Liver (tissue), 9 donors: Measurements from ENCODE around the gene FSTL1. TPM values are rescaled to one million over a fixed set of nuclear protein-coding genes. Genes with fewer than 3 reads are reported as not detected.

Experiments used
- DNase-seq: peaks from one replicate; pipeline ENCODE4 v3.0.0-alpha.2; 2017; ENCODE audit warnings: low spot score
- H3K27ac ChIP-seq, 2 donors: one replicate each; pipeline ENCODE4 v1.7.0; 2013; ENCODE audit warnings: inconsistent platforms in 2 of 2, low read length in 2 of 2, control low read depth in 1 of 2, low read depth in 1 of 2, mild to moderate bottlenecking in 1 of 2
- H3K27me3 ChIP-seq, 4 donors: one replicate each; pipeline versions ENCODE4 v1.6.1 to v1.7.0; 2013; ENCODE audit warnings: low read length in 3 of 4, inconsistent platforms in 1 of 4, mild to moderate bottlenecking in 1 of 4, moderate library complexity in 1 of 4; ENCODE audit not compliant: control insufficient read depth in 4 of 4, insufficient read depth in 4 of 4
- H3K36me3 ChIP-seq, 4 donors: one replicate each; pipeline versions ENCODE4 v1.6.1 to v1.7.0; 2013; ENCODE audit warnings: low read length in 3 of 4, mild to moderate bottlenecking in 3 of 4, low read depth in 1 of 4, moderate library complexity in 1 of 4; ENCODE audit not compliant: control insufficient read depth in 4 of 4, insufficient read depth in 3 of 4
- H3K4me1 ChIP-seq, 4 donors: one replicate each; pipeline versions ENCODE4 v1.6.1 to v1.7.0; 2013; ENCODE audit warnings: low read length in 3 of 4, mild to moderate bottlenecking in 3 of 4, moderate library complexity in 1 of 4; ENCODE audit not compliant: control insufficient read depth in 4 of 4, insufficient read depth in 4 of 4
- H3K4me3 ChIP-seq, 3 donors: one replicate each; pipeline versions ENCODE4 v1.6.1 to v1.7.0; 2013; ENCODE audit warnings: low read length in 3 of 3, control low read depth in 1 of 3, low read depth in 1 of 3, mild to moderate bottlenecking in 1 of 3
- H3K9ac ChIP-seq, 2 donors: one replicate each; pipeline ENCODE4 v1.7.0; 2013; ENCODE audit warnings: low read length in 2 of 2, mild to moderate bottlenecking in 2 of 2, moderate library complexity in 2 of 2, control low read depth in 1 of 2, low read depth in 1 of 2
- H3K9me3 ChIP-seq, 4 donors: one replicate each; pipeline versions ENCODE4 v1.6.1 to v1.7.0; 2013; ENCODE audit warnings: low read length in 3 of 4; ENCODE audit not compliant: control insufficient read depth in 4 of 4
- ATF3 ChIP-seq: IDR thresholded peaks from 2 replicates; pipeline ENCODE4 v1.6.1; 2016; ENCODE audit warnings: antibody characterized with exemption
- FOXA1 ChIP-seq: IDR thresholded peaks from 2 replicates; pipeline ENCODE4 v1.6.1; 2016; ENCODE audit warnings: antibody characterized with exemption
- FOXA2 ChIP-seq: IDR thresholded peaks from 2 replicates; pipeline ENCODE4 v1.6.1; 2016; ENCODE audit warnings: antibody characterized with exemption
- MAX ChIP-seq: IDR thresholded peaks from 2 replicates; pipeline ENCODE4 v1.6.1; 2016; ENCODE audit warnings: antibody characterized with exemption
- NR2F2 ChIP-seq: IDR thresholded peaks from 2 replicates; pipeline ENCODE4 v1.6.1; 2016; ENCODE audit warnings: antibody characterized with exemption
- REST ChIP-seq: IDR thresholded peaks from 2 replicates; pipeline ENCODE4 v1.6.1; 2016; ENCODE audit warnings: antibody characterized with exemption, mild to moderate bottlenecking
- WGBS: extraction: QIAGEN DNeasy Blood & Tissue Kit; methylation state at CpG from one replicate; pipeline ENCODE4 v1.1.7; 2013; 5-methylcytosine and 5-hydroxymethylcytosine counted together
- polyA plus RNA-seq, 2 donors: library from polyadenylated mRNA; stranded (reverse) in 1 of 2; unstranded in 1 of 2; fragments of 200-250 nt in 1 of 2; fragments of >200 nt in 1 of 2; fragmentation: Nextera tagmentation in 1 of 2; extraction: Ambion mirVana in 1 of 2; gene quantifications; one replicate each; pipeline versions ENCODE4 v1.2.1 to v1.2.3, GENCODE V29; 2013 to 2015
- total RNA-seq, 2 donors: library from RNA; depleted of rRNA; stranded (reverse); fragments of >200 nt; gene quantifications; one replicate each; pipeline ENCODE4 v1.2.3, GENCODE V29; 2014
- donor health status: healthy.
- donor health status: healthy.
- donor health status: healthy.
- donor health status: healthy.
- donor health status: healthy.

FSTL1 gene
- total and polyA plus RNA-seq, 4 donors = 9.6 to 67.5 (median 24.6) TPM

- no peak for TF ChIP-seq REST
These were observed 19.1 kb upstream of the FSTL1 start (continued) for GRCh38 chr3:120469882-120470301.

- H3K9ac ChIP-seq = no peak overlapping the region
- no peak overlapping the region for H3K4me3 ChIP-seq
- no peaks in the 10 kb centered on the region for H3K4me1 ChIP-seq
- DNase-seq = no peak
- no peak overlapping the region for H3K27ac ChIP-seq
- TF ChIP-seq REST (no peak), NR2F2 (no peak), FOXA2 (no peak)
- H3K27me3 ChIP-seq = no peaks in the 10 kb centered on the region
- no peaks in the 10 kb centered on the region for H3K9me3 ChIP-seq
- 94% methylated on average over 3 of the region's 3 CpGs for WGBS
- no peaks in the 10 kb centered on the region for H3K36me3 ChIP-seq
These were observed 18.6 kb upstream of the FSTL1 start for GRCh38 chr3:120469440-120469839.

- no peak overlapping the region for H3K27ac ChIP-seq
These were observed 18.0 kb upstream of the FSTL1 start for GRCh38 chr3:120468635-120469295.

More at GRCh38 chr3:120468635-120469295, 18.0 kb upstream of the FSTL1 start:
- no peaks in the 10 kb centered on the region for H3K36me3 ChIP-seq
- no peaks in the 10 kb centered on the region for H3K9me3 ChIP-seq
- no peaks in the 10 kb centered on the region for H3K4me1 ChIP-seq
- TF ChIP-seq FOXA1 (no peak), MAX (no peak), ATF3 (no peak)
- DNase-seq = no peak
- no peak overlapping the region for H3K4me3 ChIP-seq
- no peak overlapping the region for H3K9ac ChIP-seq
- 92% methylated on average over 5 of the region's 5 CpGs for WGBS
- H3K27me3 ChIP-seq = no peaks in the 10 kb centered on the region
